ENCODE results near the gene NTS. TPM values are rescaled to one million over a fixed set of nuclear protein-coding genes. Genes with fewer than 3 reads are reported as not detected.

Gene NTS
- total RNA-seq, 1 experiment from 2014 or later, result 5.1 TPM

DNA sequence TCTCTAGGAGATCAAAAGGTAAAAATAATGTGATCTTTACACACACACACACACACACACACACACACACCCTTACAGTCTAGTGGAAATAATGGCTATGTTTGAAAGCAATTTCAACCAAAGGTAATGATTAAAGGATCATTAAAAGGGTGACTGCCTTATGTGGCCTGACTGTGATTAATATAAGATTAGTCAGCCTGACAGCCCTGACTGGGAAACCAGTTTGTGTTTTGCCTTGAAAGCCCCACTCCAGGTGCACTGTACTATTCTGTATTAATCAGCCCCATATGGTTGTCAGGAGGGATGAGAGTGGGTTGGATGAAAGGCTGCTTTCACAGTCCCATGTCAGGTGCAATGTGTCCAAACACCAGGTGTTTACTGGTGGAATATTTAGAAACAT lies 48.3 kb upstream of the NTS start:
- Histone ChIP-seq H2BK5ac (ENCODE audit: insufficient read length, low read length) (no peak overlapping the region), H4K20me1 (ENCODE audit: control insufficient read depth, insufficient read depth, insufficient read length) (no peaks in the 10 kb centered on the region), H3K4ac (ENCODE audit: low read depth, low read length) (no peak overlapping the region), H2BK120ac (ENCODE audit: low read depth, low read length, poor library complexity, severe bottlenecking) (no peak overlapping the region), H3K9me3 (ENCODE audit: control insufficient read depth, low read depth, low read length) (no peaks in the 10 kb centered on the region), H3K79me2 (ENCODE audit: insufficient read depth, low read length) (no peaks in the 10 kb centered on the region), H3K18ac (ENCODE audit: insufficient read length, low read depth, low read length) (no peak overlapping the region), H2BK12ac (ENCODE audit: insufficient read length, low read depth, low read length) (no peak overlapping the region), H2AK5ac (ENCODE audit: insufficient read length, low read length) (no peak overlapping the region), H3K14ac (ENCODE audit: insufficient read depth, low read length) (no peak overlapping the region), H3K79me1 (ENCODE audit: insufficient read depth, low read depth, low read length, poor library complexity, severe bottlenecking) (no peaks in the 10 kb centered on the region), H3K27ac (ENCODE audit: insufficient read length, low read depth, low read length) (no peak overlapping the region), H3K4me1 (ENCODE audit: insufficient read depth, low read length) (no peaks in the 10 kb centered on the region), H3K23me2 (ENCODE audit: insufficient read length, low read depth, low read length, poor library complexity, severe bottlenecking) (no peaks in the 10 kb centered on the region), H4K8ac (replicated peaks; ENCODE audit: insufficient read length, low read depth, low read length) (no peak overlapping the region), H4K5ac (ENCODE audit: insufficient read length, low read depth, low read length) (no peak overlapping the region), H3K4me2 (ENCODE audit: insufficient read depth, insufficient read length, low read length) (no peak overlapping the region), H3K27me3 (ENCODE audit: insufficient read depth, low read length) (no peaks in the 10 kb centered on the region), H2AFZ (ENCODE audit: low read length) (no peak overlapping the region), H3K9ac (ENCODE audit: extremely low read depth, insufficient read length, low read length) (no peak overlapping the region), H4K91ac (ENCODE audit: insufficient read length, low read depth, low read length) (no peak overlapping the region), H3T11ph (ENCODE audit: low read length) (no peak overlapping the region), H3K23ac (ENCODE audit: insufficient read length, low read depth, low read length) (no peak overlapping the region), H2BK20ac (ENCODE audit: low read depth, low read length, poor library complexity, severe bottlenecking) (no peak overlapping the region), H2BK15ac (ENCODE audit: low read depth, low read length) (no peak overlapping the region), H3K56ac (ENCODE audit: insufficient read length, low read depth, low read length) (no peak overlapping the region)
- H3K9me3 Mint-ChIP-seq, result no peaks in the 10 kb centered on the region
- H3K27me3 Mint-ChIP-seq (ENCODE audit: low read depth), result no peaks in the 10 kb centered on the region
- H3K4me1 Mint-ChIP-seq, result peaks cover 0 to 8% of the 10 kb centered on the region in 2 experiments; a peak in 2 of 4 replicates
- TF ChIP-seq, protein P1, sequence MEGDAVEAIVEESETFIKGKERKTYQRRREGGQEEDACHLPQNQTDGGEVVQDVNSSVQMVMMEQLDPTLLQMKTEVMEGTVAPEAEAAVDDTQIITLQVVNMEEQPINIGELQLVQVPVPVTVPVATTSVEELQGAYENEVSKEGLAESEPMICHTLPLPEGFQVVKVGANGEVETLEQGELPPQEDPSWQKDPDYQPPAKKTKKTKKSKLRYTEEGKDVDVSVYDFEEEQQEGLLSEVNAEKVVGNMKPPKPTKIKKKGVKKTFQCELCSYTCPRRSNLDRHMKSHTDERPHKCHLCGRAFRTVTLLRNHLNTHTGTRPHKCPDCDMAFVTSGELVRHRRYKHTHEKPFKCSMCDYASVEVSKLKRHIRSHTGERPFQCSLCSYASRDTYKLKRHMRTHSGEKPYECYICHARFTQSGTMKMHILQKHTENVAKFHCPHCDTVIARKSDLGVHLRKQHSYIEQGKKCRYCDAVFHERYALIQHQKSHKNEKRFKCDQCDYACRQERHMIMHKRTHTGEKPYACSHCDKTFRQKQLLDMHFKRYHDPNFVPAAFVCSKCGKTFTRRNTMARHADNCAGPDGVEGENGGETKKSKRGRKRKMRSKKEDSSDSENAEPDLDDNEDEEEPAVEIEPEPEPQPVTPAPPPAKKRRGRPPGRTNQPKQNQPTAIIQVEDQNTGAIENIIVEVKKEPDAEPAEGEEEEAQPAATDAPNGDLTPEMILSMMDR (conservative IDR thresholded peaks at IDR 0.05), result no peak
- DNase-seq, result no peak
- H3K36me3 Mint-ChIP-seq (ENCODE audit: insufficient read depth in 1 of 3, low read depth in 3 of 3), result no peaks in the 10 kb centered on the region
- H3K27ac Mint-ChIP-seq, result no peak overlapping the region
- no peak overlapping the region for H3K4me3 Mint-ChIP-seq
